HG02852 (cell line): ENCODE measurements around the gene PDXP.
A peak's percentile ranks its signal among the peaks of the same experiment; 100 is the strongest.
"Not testable (repeated sequence)": the region's sequence is repeated elsewhere in the genome, so short reads cannot be mapped to it uniquely, and the experiment has no call there.

Experiments
- ATAC-seq: cut with Tn5 transposase; IDR thresholded peaks from one replicate; pipeline ENCODE4 v1.9.1; 2021; ENCODE audit warnings: mild to moderate bottlenecking, moderate library complexity; ENCODE audit not compliant: unreplicated experiment

Gene PDXP

GRCh38 chr22:37696260-37696656 lies 37.7 kb downstream of the PDXP start:
- not testable (repeated sequence) for ATAC-seq

GRCh38 chr22:37696657-37697537 lies 38.4 kb downstream of the PDXP start, which contains the start of gene TRIOBP:
TRIOBP (plus strand) TSS chr22:37697048; CDS start chr22:37701366, 4,318 bp downstream.
- peak; percentile 70 for ATAC-seq

- no peak for ATAC-seq
Measured at GRCh38 chr22:37697538-37697835, 39.0 kb downstream of the PDXP start.

GRCh38 chr22:37701141-37701786 lies 42.7 kb downstream of the PDXP start:
- no peak for ATAC-seq

- no peak for ATAC-seq
Measured at GRCh38 chr22:37703906-37704305, 45.4 kb downstream of the PDXP start.

- ATAC-seq = no peak
Measured at GRCh38 chr22:37704645-37705044, 46.1 kb downstream of the PDXP start.

GRCh38 chr22:37705205-37705604 lies 46.7 kb downstream of the PDXP start:
- ATAC-seq = no peak

GRCh38 chr22:37708580-37709444 lies 50.3 kb downstream of the PDXP start:
- ATAC-seq = no peak

GRCh38 chr22:37709445-37709765 lies 50.9 kb downstream of the PDXP start:
- no peak for ATAC-seq

GRCh38 chr22:37710675-37711074 lies 52.2 kb downstream of the PDXP start:
- ATAC-seq = no peak

GRCh38 chr22:37711490-37711889 lies 53.0 kb downstream of the PDXP start:
- no peak for ATAC-seq

GRCh38 chr22:37713761-37714160 lies 55.2 kb downstream of the PDXP start:
- no peak for ATAC-seq

- no peak for ATAC-seq
Measured at GRCh38 chr22:37714634-37715033, 56.1 kb downstream of the PDXP start.

GRCh38 chr22:37715760-37716159 lies 57.2 kb downstream of the PDXP start:
- ATAC-seq = no peak
